ENCODE data around the gene PPP2R3C.
"Not testable (repeated sequence)": the region's sequence is repeated elsewhere in the genome, so short reads cannot be mapped to it uniquely, and the experiment has no call there.

The PPP2R3C gene

GRCh38 chr14:35121887-35122695 lies at the start of gene PPP2R3C, which contains the start of gene PRORP:
Gene PPP2R3C (minus strand): TSS chr14:35121990. CDS start chr14:35121959, 31 bp downstream.
Gene PRORP (plus strand): TSS chr14:35122552. CDS start chr14:35123246, 694 bp downstream.
- Histone ChIP-seq H3K4me1 (ENCODE audit: control insufficient read depth, insufficient read depth, low read length) (peaks cover 4% of the 10 kb centered on the region), H3K4me3 (ENCODE audit: low read depth, low read length) (peak within 1 kb of the TSS; percentile 91), H3K9ac (ENCODE audit: low read depth, low read length) (peak within 1 kb of the TSS; percentile 92), H3K9me3 (ENCODE audit: control insufficient read depth, insufficient read depth, low read length) (no peaks in the 10 kb centered on the region), H3K27me3 (ENCODE audit: control insufficient read depth, insufficient read depth, low read length) (no peaks in the 10 kb centered on the region), H3K36me3 (ENCODE audit: control insufficient read depth, insufficient read depth, low read length) (no peaks in the 10 kb centered on the region)

- H3K4me3 ChIP-seq (ENCODE audit: low read depth, low read length), result no peak overlapping the region
- H3K9ac ChIP-seq (ENCODE audit: low read depth, low read length), result no peak overlapping the region
- H3K27me3 ChIP-seq (ENCODE audit: control insufficient read depth, insufficient read depth, low read length), result no peaks in the 10 kb centered on the region
- H3K4me1 ChIP-seq (ENCODE audit: control insufficient read depth, insufficient read depth, low read length), result no peaks in the 10 kb centered on the region
- H3K36me3 ChIP-seq (ENCODE audit: control insufficient read depth, insufficient read depth, low read length), result no peaks in the 10 kb centered on the region
- H3K9me3 ChIP-seq (ENCODE audit: control insufficient read depth, insufficient read depth, low read length), result no peaks in the 10 kb centered on the region
Measured at GRCh38 chr14:35167496-35167895, 45.7 kb upstream of the PPP2R3C start.

GRCh38 chr14:35164849-35165248 lies 43.1 kb upstream of the PPP2R3C start:
- no peak overlapping the region for H3K9ac ChIP-seq (ENCODE audit: low read depth, low read length)
- no peaks in the 10 kb centered on the region for H3K9me3 ChIP-seq (ENCODE audit: control insufficient read depth, insufficient read depth, low read length)
- no peaks in the 10 kb centered on the region for H3K4me1 ChIP-seq (ENCODE audit: control insufficient read depth, insufficient read depth, low read length)
- no peak overlapping the region for H3K4me3 ChIP-seq (ENCODE audit: low read depth, low read length)
- no peaks in the 10 kb centered on the region for H3K27me3 ChIP-seq (ENCODE audit: control insufficient read depth, insufficient read depth, low read length)
- H3K36me3 ChIP-seq (ENCODE audit: control insufficient read depth, insufficient read depth, low read length), result no peaks in the 10 kb centered on the region

GRCh38 chr14:35163384-35163783 lies 41.6 kb upstream of the PPP2R3C start:
- no peaks in the 10 kb centered on the region for H3K4me1 ChIP-seq (ENCODE audit: control insufficient read depth, insufficient read depth, low read length)
- H3K36me3 ChIP-seq (ENCODE audit: control insufficient read depth, insufficient read depth, low read length), result no peaks in the 10 kb centered on the region
- no peaks in the 10 kb centered on the region for H3K9me3 ChIP-seq (ENCODE audit: control insufficient read depth, insufficient read depth, low read length)
- no peaks in the 10 kb centered on the region for H3K27me3 ChIP-seq (ENCODE audit: control insufficient read depth, insufficient read depth, low read length)
- no peak overlapping the region for H3K9ac ChIP-seq (ENCODE audit: low read depth, low read length)
- no peak overlapping the region for H3K4me3 ChIP-seq (ENCODE audit: low read depth, low read length)

- H3K36me3 ChIP-seq (ENCODE audit: control insufficient read depth, insufficient read depth, low read length), result no peaks in the 10 kb centered on the region
- H3K27me3 ChIP-seq (ENCODE audit: control insufficient read depth, insufficient read depth, low read length), result no peaks in the 10 kb centered on the region
- H3K9ac ChIP-seq (ENCODE audit: low read depth, low read length), result no peak overlapping the region
- no peaks in the 10 kb centered on the region for H3K4me1 ChIP-seq (ENCODE audit: control insufficient read depth, insufficient read depth, low read length)
- no peak overlapping the region for H3K4me3 ChIP-seq (ENCODE audit: low read depth, low read length)
- H3K9me3 ChIP-seq (ENCODE audit: control insufficient read depth, insufficient read depth, low read length), result no peaks in the 10 kb centered on the region
Measured at GRCh38 chr14:35161231-35161630, 39.4 kb upstream of the PPP2R3C start.

- H3K9ac ChIP-seq (ENCODE audit: low read depth, low read length), result no peak overlapping the region
- no peaks in the 10 kb centered on the region for H3K27me3 ChIP-seq (ENCODE audit: control insufficient read depth, insufficient read depth, low read length)
- no peaks in the 10 kb centered on the region for H3K9me3 ChIP-seq (ENCODE audit: control insufficient read depth, insufficient read depth, low read length)
- H3K4me3 ChIP-seq (ENCODE audit: low read depth, low read length), result no peak overlapping the region
- H3K36me3 ChIP-seq (ENCODE audit: control insufficient read depth, insufficient read depth, low read length), result no peaks in the 10 kb centered on the region
- H3K4me1 ChIP-seq (ENCODE audit: control insufficient read depth, insufficient read depth, low read length), result no peaks in the 10 kb centered on the region
Measured at GRCh38 chr14:35159742-35160409, 38.1 kb upstream of the PPP2R3C start.

GRCh38 chr14:35158951-35159653 lies 37.3 kb upstream of the PPP2R3C start:
- Histone ChIP-seq H3K27me3 (ENCODE audit: control insufficient read depth, insufficient read depth, low read length) (no peaks in the 10 kb centered on the region), H3K9ac (ENCODE audit: low read depth, low read length) (no peak overlapping the region), H3K36me3 (ENCODE audit: control insufficient read depth, insufficient read depth, low read length) (no peaks in the 10 kb centered on the region), H3K4me3 (ENCODE audit: low read depth, low read length) (no peak overlapping the region), H3K9me3 (ENCODE audit: control insufficient read depth, insufficient read depth, low read length) (no peaks in the 10 kb centered on the region), H3K4me1 (ENCODE audit: control insufficient read depth, insufficient read depth, low read length) (no peaks in the 10 kb centered on the region)

GRCh38 chr14:35158491-35158890 lies 36.7 kb upstream of the PPP2R3C start:
- H3K9me3 ChIP-seq (ENCODE audit: control insufficient read depth, insufficient read depth, low read length), result no peaks in the 10 kb centered on the region
- H3K4me3 ChIP-seq (ENCODE audit: low read depth, low read length), result no peak overlapping the region
- H3K9ac ChIP-seq (ENCODE audit: low read depth, low read length), result no peak overlapping the region
- H3K27me3 ChIP-seq (ENCODE audit: control insufficient read depth, insufficient read depth, low read length), result no peaks in the 10 kb centered on the region
- H3K4me1 ChIP-seq (ENCODE audit: control insufficient read depth, insufficient read depth, low read length), result no peaks in the 10 kb centered on the region
- H3K36me3 ChIP-seq (ENCODE audit: control insufficient read depth, insufficient read depth, low read length), result no peaks in the 10 kb centered on the region

- Histone ChIP-seq H3K27me3 (ENCODE audit: control insufficient read depth, insufficient read depth, low read length) (no peaks in the 10 kb centered on the region), H3K36me3 (ENCODE audit: control insufficient read depth, insufficient read depth, low read length) (no peaks in the 10 kb centered on the region), H3K9ac (ENCODE audit: low read depth, low read length) (no peak overlapping the region), H3K9me3 (ENCODE audit: control insufficient read depth, insufficient read depth, low read length) (no peaks in the 10 kb centered on the region), H3K4me3 (ENCODE audit: low read depth, low read length) (no peak overlapping the region), H3K4me1 (ENCODE audit: control insufficient read depth, insufficient read depth, low read length) (no peaks in the 10 kb centered on the region)
Measured at GRCh38 chr14:35155962-35156361, 34.2 kb upstream of the PPP2R3C start.

- Histone ChIP-seq H3K9me3 (ENCODE audit: control insufficient read depth, insufficient read depth, low read length) (no peaks in the 10 kb centered on the region), H3K4me1 (ENCODE audit: control insufficient read depth, insufficient read depth, low read length) (no peaks in the 10 kb centered on the region), H3K27me3 (ENCODE audit: control insufficient read depth, insufficient read depth, low read length) (no peaks in the 10 kb centered on the region), H3K4me3 (ENCODE audit: low read depth, low read length) (no peak overlapping the region), H3K9ac (ENCODE audit: low read depth, low read length) (no peak overlapping the region), H3K36me3 (ENCODE audit: control insufficient read depth, insufficient read depth, low read length) (no peaks in the 10 kb centered on the region)
Measured at GRCh38 chr14:35154016-35154415, 32.2 kb upstream of the PPP2R3C start.

- not testable (repeated sequence) for H3K4me3 ChIP-seq (ENCODE audit: low read depth, low read length); H3K9ac ChIP-seq (ENCODE audit: low read depth, low read length); H3K4me1 ChIP-seq (ENCODE audit: control insufficient read depth, insufficient read depth, low read length); H3K27me3 ChIP-seq (ENCODE audit: control insufficient read depth, insufficient read depth, low read length); H3K36me3 ChIP-seq (ENCODE audit: control insufficient read depth, insufficient read depth, low read length); H3K9me3 ChIP-seq (ENCODE audit: control insufficient read depth, insufficient read depth, low read length)
Measured at GRCh38 chr14:35152531-35152930, 30.7 kb upstream of the PPP2R3C start.

Data from iPS-15b (cell line).